A673 (cell line): Measurements from ENCODE around the gene LTB4R2. TPM values are rescaled to one million over a fixed set of nuclear protein-coding genes. Genes with fewer than 3 reads are reported as not detected.

Source experiments
- BruUV-seq: library from RNA; stranded (reverse); fragments of 400-500 nt; replicated peaks from 2 replicates; lab custom pipeline; 2021; lab: Mats Ljungman, UMichigan
- CTCF ChIA-PET: fragments of 300-600 bp; sonication (Branson Sonifier 250); formaldehyde crosslinking; loops from one replicate; lab custom pipeline; 2022; ENCODE audit warnings: antibody characterized with exemption; lab: Charles Lee
- POLR2A ChIA-PET: fragments of 300-600 bp; sonication (Branson Sonifier 250); formaldehyde crosslinking; loops from one replicate; lab custom pipeline; 2022; ENCODE audit warnings: antibody characterized with exemption; ENCODE audit not compliant: low non-redundant PET; lab: Charles Lee
- DNase-seq: peaks from one replicate; pipeline ENCODE4 v3.0.0-alpha.2; 2015; ENCODE audit warnings: low spot score
- H3K27ac ChIP-seq: fragments of 200-600 bp; sonication (generic); 2 replicates; pipeline ENCODE4 v1.5.1; 2016; ENCODE audit warnings: mixed run types, low read depth, mild to moderate bottlenecking, mixed read lengths, antibody characterized with exemption, low read length; ENCODE audit not compliant: poor library complexity, severe bottlenecking
- H3K27me3 ChIP-seq: fragments of 200-600 bp; sonication (generic); replicated peaks from 2 replicates; pipeline ENCODE4 v1.6.1; 2017; ENCODE audit warnings: mixed run types, low read depth, mild to moderate bottlenecking, mixed read lengths, antibody characterized with exemption, low read length; ENCODE audit not compliant: insufficient read depth, poor library complexity
- H3K36me3 ChIP-seq: fragments of 200-600 bp; sonication (generic); 2 replicates; pipeline ENCODE4 v1.6.1; 2016; ENCODE audit warnings: mixed run types, mild to moderate bottlenecking, mixed read lengths, antibody characterized with exemption, low read length; ENCODE audit not compliant: insufficient read depth, poor library complexity, severe bottlenecking
- H3K4me1 ChIP-seq: fragments of 200-600 bp; sonication (generic); 2 replicates; pipeline ENCODE4 v1.6.1; 2017; ENCODE audit warnings: mixed run types, mild to moderate bottlenecking, mixed read lengths, antibody characterized with exemption, low read length; ENCODE audit not compliant: insufficient read depth, poor library complexity, severe bottlenecking
- H3K4me3 ChIP-seq: fragments of 200-600 bp; sonication (generic); 2 replicates; pipeline ENCODE4 v1.5.1; 2016; ENCODE audit warnings: low read depth, mixed run types, mild to moderate bottlenecking, mixed read lengths, low read length; ENCODE audit not compliant: poor library complexity, severe bottlenecking
- H3K9me3 ChIP-seq: fragments of 200-600 bp; sonication (generic); 2 replicates; pipeline ENCODE4 v1.6.1; 2016; ENCODE audit warnings: mixed run types, low read depth, mild to moderate bottlenecking, mixed read lengths, antibody characterized with exemption, low read length; ENCODE audit not compliant: poor library complexity, severe bottlenecking
- CTCF ChIP-seq: fragments of 300-800, 200-600 bp; sonication (generic); conservative IDR thresholded peaks from 2 replicates; pipeline ENCODE4 v1.5.1; 2017; ENCODE audit warnings: low read depth, mild to moderate bottlenecking, antibody characterized with exemption, low read length, moderate library complexity, mixed read lengths
- EZH2 ChIP-seq: fragments of 200-600 bp; sonication (generic); IDR thresholded peaks from 2 replicates; pipeline ENCODE4 v1.6.1; 2017; ENCODE audit warnings: borderline replicate concordance, low read depth, mild to moderate bottlenecking, mixed read lengths, antibody characterized with exemption, low read length; ENCODE audit not compliant: poor library complexity, severe bottlenecking
- intact Hi-C: fragments of 100-400 bp; cut with micrococcal nuclease; formaldehyde crosslinking; loops from one replicate; pipeline ENCODE4 v1.10.0; 2022; ENCODE audit not compliant: unreplicated experiment
- total RNA-seq: library from RNA; stranded (reverse); gene quantifications from 2 replicates; pipeline ENCODE4 v1.2.3, GENCODE V29; 2021

Gene LTB4R2
- total RNA-seq, 1 experiment from 2014 or later, result 7.6 TPM

- DNase-seq, result no peak
- H3K4me1 ChIP-seq, result no peaks in the 10 kb centered on the region
- H3K9me3 ChIP-seq, result no peaks in the 10 kb centered on the region
- H3K36me3 ChIP-seq, result no peaks in the 10 kb centered on the region
- H3K27ac ChIP-seq, result no peak overlapping the region
- TF ChIP-seq CTCF, result no peak
- TF ChIP-seq EZH2, result no peak
- POLR2A ChIA-PET, result interaction anchor here (0.8 kb wide), 1 partner anchor 9 kb away, joined by 5 read pairs; no protein-coding TSS in a partner anchor
- CTCF ChIA-PET, result no interaction called here
- no peak overlapping the region for H3K4me3 ChIP-seq
- intact Hi-C loops, result no loop called here
- no peaks in the 10 kb centered on the region for H3K27me3 ChIP-seq
- no TSS peak for BruUV-seq
Observed at GRCh38 chr14:24261969-24262327, 48.0 kb upstream of the LTB4R2 start.

GRCh38 chr14:24262821-24263733 lies 46.9 kb upstream of the LTB4R2 start, which contains the start of gene TGM1:
Gene TGM1, minus strand, starts transcription at chr14:24263177. Its CDS starts 825 bp downstream, at chr14:24262352.
- no peak within 1 kb of the TSS for H3K27ac ChIP-seq
- ChIA-PET CTCF (no interaction called here), POLR2A (interaction anchor here (0.8 kb wide), 1 partner anchor 8 kb away, joined by 5 read pairs; no protein-coding TSS in a partner anchor)
- intact Hi-C loops, result no loop called here
- TF ChIP-seq EZH2 (no peak), CTCF (no peak)
- DNase-seq, result no peak
- BruUV-seq, result no TSS peak
- no peak within 1 kb of the TSS for H3K4me3 ChIP-seq
- H3K27me3 ChIP-seq, result no peaks in the 10 kb centered on the region
- H3K4me1 ChIP-seq, result no peaks in the 10 kb centered on the region
- no peaks in the 10 kb centered on the region for H3K36me3 ChIP-seq
- no peaks in the 10 kb centered on the region for H3K9me3 ChIP-seq

- no peak overlapping the region for H3K4me3 ChIP-seq
- H3K9me3 ChIP-seq, result no peaks in the 10 kb centered on the region
- H3K4me1 ChIP-seq, result no peaks in the 10 kb centered on the region
- no TSS peak for BruUV-seq
- no peak overlapping the region for H3K27ac ChIP-seq
- H3K36me3 ChIP-seq, result no peaks in the 10 kb centered on the region
- POLR2A ChIA-PET, result no interaction called here
- TF ChIP-seq EZH2 (no peak), CTCF (no peak)
- intact Hi-C loops, result no loop called here
- CTCF ChIA-PET, result no interaction called here
- no peaks in the 10 kb centered on the region for H3K27me3 ChIP-seq
- no peak for DNase-seq
Observed at GRCh38 chr14:24263848-24264247, 46.1 kb upstream of the LTB4R2 start.
